GM23248 (cell line): ENCODE results near the gene NMT2. TPM values are rescaled to one million over a fixed set of nuclear protein-coding genes. Genes with fewer than 3 reads are reported as not detected.

Source experiments
- DNase-seq: peaks from one replicate; pipeline ENCODE4 v3.0.0-alpha.2; 2015
- H2AFZ ChIP-seq: fragments of 200-600 bp; sonication (generic); 2 replicates; pipeline ENCODE4 v1.6.1; 2016; ENCODE audit warnings: antibody characterized with exemption
- H3F3A ChIP-seq: fragments of 200-600 bp; sonication (generic); 2 replicates; pipeline ENCODE4 v1.6.1; 2016; ENCODE audit warnings: mild to moderate bottlenecking, antibody characterized with exemption, mixed run types; ENCODE audit not compliant: insufficient read depth
- H3K27ac ChIP-seq: fragments of 200-600 bp; sonication (generic); 2 replicates; pipeline ENCODE4 v1.5.1; 2016; ENCODE audit warnings: mild to moderate bottlenecking
- H3K27me3 ChIP-seq: fragments of 200-600 bp; sonication (generic); replicated peaks from 2 replicates; pipeline ENCODE4 v1.6.1; 2016; ENCODE audit warnings: mild to moderate bottlenecking; ENCODE audit not compliant: insufficient read depth
- H3K36me3 ChIP-seq: fragments of 200-600 bp; sonication (generic); 2 replicates; pipeline ENCODE4 v1.6.1; 2016; ENCODE audit warnings: low read depth, mild to moderate bottlenecking
- H3K4me1 ChIP-seq: fragments of 200-600 bp; sonication (generic); 2 replicates; pipeline ENCODE4 v1.6.1; 2016; ENCODE audit warnings: mild to moderate bottlenecking; ENCODE audit not compliant: insufficient read depth
- H3K4me2 ChIP-seq: fragments of 200-600 bp; sonication (generic); one replicate; pipeline ENCODE4 v1.6.1; 2016; ENCODE audit warnings: mild to moderate bottlenecking; ENCODE audit not compliant: unreplicated experiment
- H3K4me3 ChIP-seq: fragments of 200-600 bp; sonication (generic); 2 replicates; pipeline ENCODE4 v1.5.1; 2016; ENCODE audit warnings: mild to moderate bottlenecking
- H3K79me2 ChIP-seq: fragments of 200-600 bp; sonication (generic); 2 replicates; pipeline ENCODE4 v1.6.1; 2016; ENCODE audit warnings: mild to moderate bottlenecking; ENCODE audit not compliant: insufficient read depth
- H3K9ac ChIP-seq: fragments of 200-600 bp; sonication (generic); 2 replicates; pipeline ENCODE4 v1.6.1; 2016; ENCODE audit warnings: mild to moderate bottlenecking
- H3K9me2 ChIP-seq: fragments of 200-600 bp; sonication (generic); 2 replicates; pipeline ENCODE4 v1.6.1; 2016; ENCODE audit warnings: mixed run types, mild to moderate bottlenecking, moderate library complexity; ENCODE audit not compliant: insufficient read depth
- H3K9me3 ChIP-seq: fragments of 200-600 bp; sonication (generic); one replicate; pipeline ENCODE4 v1.6.1; 2017; ENCODE audit warnings: low read depth
- H4K20me1 ChIP-seq: fragments of 200-600 bp; sonication (generic); 2 replicates; pipeline ENCODE4 v1.6.0; 2016; ENCODE audit not compliant: insufficient read depth
- EZH2 ChIP-seq: fragments of 200-600 bp; sonication (generic); IDR thresholded peaks from 2 replicates; pipeline ENCODE4 v1.6.1; 2018; ENCODE audit warnings: antibody characterized with exemption, mild to moderate bottlenecking; ENCODE audit not compliant: insufficient read depth, poor library complexity, severe bottlenecking
- EZH2phosphoT487 ChIP-seq: fragments of 200-600 bp; sonication (generic); IDR thresholded peaks from 2 replicates; pipeline ENCODE4 v1.6.1; 2018; ENCODE audit warnings: antibody characterized with exemption, moderate library complexity, mild to moderate bottlenecking, low read depth; ENCODE audit not compliant: insufficient read depth
- WGBS, 2 experiments: methylation state at CpG; one replicate each; pipeline ENCODE4 v1.1.6; 2015 to 2017; ENCODE audit warnings: low lambda C conversion rate in 2 of 2, low coverage in 1 of 2; ENCODE audit errors: missing lambda C conversion rate in 2 of 2; 5-methylcytosine and 5-hydroxymethylcytosine counted together
- in situ Hi-C: fragments of 300-500 bp; cut with MboI; formaldehyde crosslinking; loops from 2 replicates; pipeline ENCODE4 v1.15.0; 2020
- polyA plus RNA-seq: library from polyadenylated mRNA; unstranded; fragments of >200 nt; fragmentation: Nextera tagmentation; extraction: Ambion mirVana; gene quantifications from 2 replicates; pipeline ENCODE4 v1.2.1, GENCODE V29; 2016
- total RNA-seq: library from RNA; depleted of rRNA; stranded (reverse); fragments of >200 nt; shearing (Covaris generic); gene quantifications from 2 replicates; pipeline ENCODE4 v1.2.3, GENCODE V29; 2014

The NMT2 gene
- total and polyA plus RNA-seq, 2 experiments from 2014 or later = 26.3 to 35.9 TPM

DNA sequence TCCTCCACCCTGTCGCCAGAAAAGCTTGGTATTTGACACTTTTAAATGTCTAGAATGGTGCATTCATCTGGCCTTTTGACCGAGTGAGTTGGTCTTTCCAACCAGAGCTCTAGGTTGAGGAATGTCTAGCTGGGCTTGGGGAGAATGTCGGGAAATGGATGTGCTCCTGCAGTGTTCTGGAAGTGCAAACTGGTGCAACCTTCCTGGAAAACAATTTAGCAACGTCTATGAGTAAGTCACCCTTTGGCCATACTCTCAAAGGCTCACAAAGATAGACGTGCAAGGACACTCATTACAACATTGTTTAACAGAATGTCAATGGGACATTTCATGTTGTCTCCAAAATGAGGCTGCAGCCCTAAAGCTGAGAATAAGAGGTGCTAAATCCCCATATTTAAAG, 12.2 kb upstream of the NMT2 start:
- no peak overlapping the region for H3K4me2 ChIP-seq
- in situ Hi-C loops = no loop called here

DNA sequence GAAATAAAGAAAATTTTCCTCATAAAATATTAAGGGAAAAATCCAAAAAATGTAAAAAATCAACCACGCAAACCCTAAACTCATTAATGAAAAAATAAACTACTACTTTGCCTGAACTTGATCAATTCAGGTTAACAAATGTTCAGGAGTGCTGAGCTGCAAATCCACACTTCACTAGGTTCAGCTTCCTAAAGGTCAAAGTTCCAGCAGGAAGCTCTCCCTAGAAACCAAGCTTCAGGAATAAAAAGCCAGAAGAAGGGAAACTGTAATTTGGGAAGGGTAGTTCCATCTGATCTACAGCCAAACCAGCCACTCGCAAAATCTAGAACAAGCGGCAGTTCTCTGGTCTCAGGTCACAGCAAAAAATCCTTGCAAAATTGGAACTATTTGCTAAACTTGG, 7.8 kb upstream of the NMT2 start:
- no peak overlapping the region for H3K27ac ChIP-seq
- no peaks in the 10 kb centered on the region for H3K79me2 ChIP-seq
- H3F3A ChIP-seq = no peaks in the 10 kb centered on the region
- no peaks in the 10 kb centered on the region for H3K9me3 ChIP-seq
- DNase-seq = no peak
- H3K4me1 ChIP-seq = peaks cover 4% of the 10 kb centered on the region; the same call in 1 of the 2 replicates
- no peaks in the 10 kb centered on the region for H3K27me3 ChIP-seq
- WGBS, 2 experiments = 95 to 100% methylated on average over 3 of the region's 3 CpGs
- in situ Hi-C loops = no loop called here
- TF ChIP-seq EZH2phosphoT487 (no peak), EZH2 (no peak)
- no peaks in the 10 kb centered on the region for H3K9me2 ChIP-seq
- no peak overlapping the region for H3K4me2 ChIP-seq
- no peak overlapping the region for H2AFZ ChIP-seq
- no peak overlapping the region for H3K9ac ChIP-seq
- H3K4me3 ChIP-seq = no peak overlapping the region
- no peaks in the 10 kb centered on the region for H3K36me3 ChIP-seq
- H4K20me1 ChIP-seq = no peaks in the 10 kb centered on the region

More for the DNA sequence above, 12.2 kb upstream of the NMT2 start:
- Histone ChIP-seq H3K36me3 (no peaks in the 10 kb centered on the region), H3K9me3 (no peaks in the 10 kb centered on the region), H3K27me3 (no peaks in the 10 kb centered on the region), H2AFZ (no peak overlapping the region; the same call in 1 of the 2 replicates), H3K4me3 (no peak overlapping the region), H3F3A (0 out of 2 replicates have a peak, but pooled peaks cover 9% of the 10 kb centered on the region), H3K9ac (no peak overlapping the region), H3K9me2 (no peaks in the 10 kb centered on the region), H3K27ac (no peak overlapping the region), H4K20me1 (no peaks in the 10 kb centered on the region), H3K4me1 (peaks cover 19% of the 10 kb centered on the region), H3K79me2 (no peaks in the 10 kb centered on the region)
- TF ChIP-seq EZH2 (no peak), EZH2phosphoT487 (no peak)
- DNase-seq = peak; percentile 54
- 52 to 54% methylated on average over 5 of the region's 5 CpGs for WGBS, 2 experiments

GRCh38 chr10:15175587-15175986, 7.1 kb upstream of the NMT2 start:
- Histone ChIP-seq H3K4me2 (no peak overlapping the region), H4K20me1 (no peaks in the 10 kb centered on the region), H3K4me3 (no peak overlapping the region), H3K9me2 (no peaks in the 10 kb centered on the region), H3K9me3 (no peaks in the 10 kb centered on the region), H3F3A (no peaks in the 10 kb centered on the region), H3K36me3 (no peaks in the 10 kb centered on the region), H3K4me1 (peaks cover 3% of the 10 kb centered on the region; the same call in 1 of the 2 replicates), H3K27me3 (no peaks in the 10 kb centered on the region), H3K27ac (no peak overlapping the region), H2AFZ (no peak overlapping the region), H3K79me2 (no peaks in the 10 kb centered on the region), H3K9ac (no peak overlapping the region)
- DNase-seq = no peak
- 92% methylated on average over 6 of the region's 6 CpGs for WGBS, 2 experiments
- in situ Hi-C loops = no loop called here
- TF ChIP-seq EZH2phosphoT487 (no peak), EZH2 (no peak)

DNA sequence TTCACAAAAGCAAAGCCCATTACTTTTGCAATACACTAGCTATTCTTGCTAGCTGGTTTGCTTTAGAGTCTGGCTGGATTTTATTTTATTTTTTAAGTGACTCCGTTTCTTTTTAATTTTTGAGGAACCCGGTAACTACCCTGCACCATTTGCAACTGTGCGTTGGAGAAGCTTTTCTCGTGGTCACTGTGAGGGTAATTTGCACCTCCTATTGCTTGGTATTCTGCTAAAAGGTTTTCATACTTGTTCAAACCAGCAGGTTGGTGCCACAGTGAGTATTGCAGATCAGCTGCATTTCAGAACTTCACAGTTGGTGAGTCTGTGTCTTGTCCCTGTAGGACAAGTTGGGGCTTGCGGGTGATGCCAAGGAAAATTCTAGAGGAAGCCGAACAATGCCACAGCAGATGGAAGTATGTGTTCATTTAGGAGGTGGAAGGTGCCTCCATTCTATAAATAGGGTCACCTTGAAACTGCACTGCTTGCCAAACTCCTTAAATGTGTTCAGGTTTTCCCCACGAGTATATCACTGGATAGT, 3.9 kb upstream of the NMT2 start:
- no peak overlapping the region for H3K4me3 ChIP-seq
- in situ Hi-C loops = no loop called here
- H4K20me1 ChIP-seq = no peaks in the 10 kb centered on the region
- H3K79me2 ChIP-seq = peaks cover 6% of the 10 kb centered on the region
- H3K9me2 ChIP-seq = no peaks in the 10 kb centered on the region
- TF ChIP-seq EZH2 (no peak), EZH2phosphoT487 (no peak)
- no peaks in the 10 kb centered on the region for H3K36me3 ChIP-seq
- H3K27ac ChIP-seq = no peak overlapping the region
- no peak overlapping the region for H3K9ac ChIP-seq
- no peak overlapping the region for H3K4me2 ChIP-seq
- 0 out of 2 replicates have a peak, but pooled peaks cover 2% of the 10 kb centered on the region for H3F3A ChIP-seq
- 89% methylated on average over 7 of the region's 7 CpGs for WGBS, 2 experiments
- no peaks in the 10 kb centered on the region for H3K9me3 ChIP-seq
- no peak overlapping the region for H2AFZ ChIP-seq
- peaks cover 1% of the 10 kb centered on the region; the same call in 1 of the 2 replicates for H3K4me1 ChIP-seq
- DNase-seq = no peak
- H3K27me3 ChIP-seq = no peaks in the 10 kb centered on the region
